Epidermal melanocyte (primary cell): ENCODE measurements around the gene ADCY9.
"Not testable (repeated sequence)": the region's sequence is repeated elsewhere in the genome, so short reads cannot be mapped to it uniquely, and the experiment has no call there.

Experiments
- DNase-seq: peaks from one replicate; pipeline ENCODE4 v3.0.0; 2011; ENCODE audit warnings: low spot score; ENCODE audit not compliant: insufficient read length

Gene ADCY9

DNA sequence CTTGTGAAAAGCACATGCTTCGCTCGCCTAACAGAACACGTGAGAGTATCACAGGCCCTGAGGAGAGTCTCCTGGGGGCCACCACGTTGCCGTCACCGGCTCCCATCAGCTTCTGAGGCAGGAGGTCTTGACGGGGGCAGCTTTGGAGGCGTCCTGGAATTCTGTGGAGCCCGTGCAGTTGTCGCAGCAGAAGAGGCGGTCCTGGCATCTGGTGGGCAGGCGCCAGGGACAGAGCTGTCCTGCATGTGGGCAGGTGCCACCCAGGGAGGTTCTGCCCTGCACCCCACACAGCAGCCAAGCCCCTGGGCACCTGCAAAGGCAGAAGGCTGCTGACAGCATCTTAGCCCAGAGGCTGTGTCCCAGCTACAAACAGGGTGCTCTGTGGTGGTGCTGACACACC lies 136.7 kb downstream of the ADCY9 start:
- no peak for DNase-seq

DNA sequence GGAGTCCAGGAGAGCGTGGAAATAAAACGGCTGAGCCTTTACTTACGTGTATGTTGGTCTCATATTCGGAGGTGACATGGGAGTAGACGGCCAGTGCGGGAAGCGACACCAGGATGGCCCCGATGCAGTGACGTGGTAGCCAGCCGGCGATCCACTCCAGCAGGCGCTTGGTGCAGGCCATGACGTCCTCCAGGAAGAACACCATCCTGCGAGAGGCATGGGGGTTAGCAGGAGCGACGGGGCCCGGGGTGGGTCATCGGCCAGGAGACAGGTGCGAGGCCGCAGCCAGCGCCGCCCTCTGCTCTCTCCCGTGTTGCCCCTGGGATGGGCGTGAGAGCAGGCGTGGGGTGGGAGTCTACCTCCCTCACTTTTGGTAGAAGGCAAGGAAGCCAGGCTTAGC lies 137.2 kb downstream of the ADCY9 start:
- DNase-seq = no peak

DNA sequence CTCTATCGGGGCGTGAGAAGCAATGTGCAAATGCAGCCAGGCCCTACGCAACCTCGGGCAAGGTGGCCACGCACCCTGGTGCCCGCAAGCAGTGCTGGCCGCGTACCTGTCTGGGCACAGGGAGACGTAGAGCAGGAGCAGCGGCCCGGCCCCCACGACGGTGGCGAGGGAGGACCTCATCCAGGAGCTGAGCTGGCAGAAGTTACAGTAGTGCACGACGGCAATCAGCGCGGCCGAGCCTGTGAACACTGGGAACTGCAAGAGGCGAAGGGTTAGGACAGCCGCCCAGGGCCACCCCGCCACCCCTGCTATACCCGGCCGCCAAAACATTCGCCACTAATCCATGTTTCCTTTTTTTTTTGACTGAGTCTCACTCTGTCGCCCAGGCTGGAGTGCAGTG lies 138.9 kb downstream of the ADCY9 start:
- no peak for DNase-seq

DNA sequence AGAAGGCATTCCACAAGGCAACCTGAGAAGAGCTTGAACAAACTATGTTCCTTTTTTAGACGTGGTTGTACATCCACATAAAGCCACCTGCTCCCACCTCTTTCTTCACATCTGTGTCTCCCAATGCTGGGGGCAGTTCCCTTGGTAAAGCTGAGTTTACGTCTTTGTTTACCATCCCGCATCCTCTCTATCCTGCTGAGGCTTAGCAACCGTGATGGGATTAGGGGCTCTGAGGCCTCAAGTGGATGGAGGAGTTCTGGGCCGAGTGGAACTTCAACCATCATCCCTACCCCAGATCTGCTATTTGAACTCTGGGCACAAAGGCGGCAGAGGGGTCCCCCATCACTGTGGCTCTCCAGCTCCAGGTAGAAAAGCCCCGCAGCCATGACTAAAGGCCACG lies 141.5 kb downstream of the ADCY9 start:
- DNase-seq = no peak

DNA sequence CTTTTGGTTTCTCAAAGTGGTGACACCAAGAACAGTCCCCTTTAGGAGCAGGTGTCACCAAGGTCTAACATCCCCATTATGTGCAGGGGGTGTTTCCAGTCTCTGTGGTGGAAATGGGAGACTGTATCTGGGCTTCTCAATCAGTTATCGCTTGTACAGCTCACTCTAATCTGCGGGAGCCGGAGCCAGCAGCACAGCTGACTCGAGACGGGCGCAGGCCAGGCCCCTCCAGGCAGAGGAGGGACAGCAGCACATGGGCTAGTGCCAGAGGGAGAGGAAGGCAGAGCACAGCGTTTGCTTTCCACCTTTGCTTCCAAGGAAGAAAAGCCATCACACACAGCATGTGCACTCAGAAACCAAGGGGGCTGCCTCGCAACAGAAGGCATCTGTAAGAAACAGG lies 144.5 kb downstream of the ADCY9 start:
- DNase-seq = no peak

DNA sequence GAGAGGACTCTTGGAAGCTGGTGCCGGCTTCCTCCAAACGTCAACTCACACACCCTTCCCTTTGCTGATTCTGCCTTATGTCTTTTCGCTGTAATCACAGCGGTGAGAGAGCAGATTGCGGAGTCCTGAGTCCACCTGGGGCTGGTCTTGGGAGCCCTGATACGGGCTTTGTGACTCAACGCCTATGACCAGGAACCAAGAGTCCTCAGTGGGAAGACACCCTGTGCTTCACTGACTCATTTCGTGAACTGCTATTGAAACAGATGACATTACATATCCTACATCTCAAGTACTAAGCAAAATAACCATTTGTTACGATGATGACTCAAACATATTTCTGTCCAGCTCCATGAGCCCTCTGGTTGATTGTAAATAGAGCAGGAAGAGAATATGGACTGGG lies 145.0 kb downstream of the ADCY9 start:
- no peak for DNase-seq

DNA sequence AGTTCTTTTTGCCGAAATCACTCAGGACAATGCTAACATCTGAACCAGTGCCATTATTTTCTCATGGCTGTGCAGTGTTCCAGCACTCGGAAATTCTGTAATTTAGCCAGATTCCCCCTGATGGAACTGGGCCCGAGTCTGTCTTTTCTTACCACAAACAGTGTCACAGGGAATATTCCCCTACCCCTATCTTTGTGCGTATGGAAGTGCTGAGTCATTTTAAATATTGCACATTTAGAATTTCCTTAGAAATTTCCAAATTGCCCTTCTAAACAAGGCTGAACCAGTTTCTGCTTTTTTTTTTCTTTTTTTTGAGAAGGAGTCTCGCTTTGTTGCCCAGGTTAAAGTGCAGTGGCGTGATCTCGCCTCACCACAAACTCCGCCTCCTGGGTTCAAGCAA lies 147.7 kb downstream of the ADCY9 start:
- DNase-seq = no peak

DNA sequence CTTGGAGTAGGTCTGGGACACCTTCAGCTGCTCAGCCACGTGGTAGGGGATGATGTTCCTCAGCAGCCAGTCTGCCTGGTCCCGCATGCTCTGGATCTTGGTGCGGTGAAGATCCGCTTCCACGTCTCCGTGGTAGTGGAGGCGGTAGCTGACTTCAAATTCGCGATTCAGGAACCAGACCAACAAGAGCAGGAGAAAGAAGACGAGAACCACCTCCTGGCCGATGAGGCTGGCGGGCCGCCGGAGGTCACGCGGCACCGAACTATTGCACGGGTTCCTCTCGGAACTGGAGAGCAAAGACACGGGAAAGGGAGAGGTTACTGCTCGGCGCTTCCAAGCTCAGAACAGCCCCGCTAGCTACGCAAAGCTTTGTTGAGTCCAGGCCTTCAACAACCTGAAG lies 149.6 kb downstream of the ADCY9 start:
- no peak for DNase-seq

DNA sequence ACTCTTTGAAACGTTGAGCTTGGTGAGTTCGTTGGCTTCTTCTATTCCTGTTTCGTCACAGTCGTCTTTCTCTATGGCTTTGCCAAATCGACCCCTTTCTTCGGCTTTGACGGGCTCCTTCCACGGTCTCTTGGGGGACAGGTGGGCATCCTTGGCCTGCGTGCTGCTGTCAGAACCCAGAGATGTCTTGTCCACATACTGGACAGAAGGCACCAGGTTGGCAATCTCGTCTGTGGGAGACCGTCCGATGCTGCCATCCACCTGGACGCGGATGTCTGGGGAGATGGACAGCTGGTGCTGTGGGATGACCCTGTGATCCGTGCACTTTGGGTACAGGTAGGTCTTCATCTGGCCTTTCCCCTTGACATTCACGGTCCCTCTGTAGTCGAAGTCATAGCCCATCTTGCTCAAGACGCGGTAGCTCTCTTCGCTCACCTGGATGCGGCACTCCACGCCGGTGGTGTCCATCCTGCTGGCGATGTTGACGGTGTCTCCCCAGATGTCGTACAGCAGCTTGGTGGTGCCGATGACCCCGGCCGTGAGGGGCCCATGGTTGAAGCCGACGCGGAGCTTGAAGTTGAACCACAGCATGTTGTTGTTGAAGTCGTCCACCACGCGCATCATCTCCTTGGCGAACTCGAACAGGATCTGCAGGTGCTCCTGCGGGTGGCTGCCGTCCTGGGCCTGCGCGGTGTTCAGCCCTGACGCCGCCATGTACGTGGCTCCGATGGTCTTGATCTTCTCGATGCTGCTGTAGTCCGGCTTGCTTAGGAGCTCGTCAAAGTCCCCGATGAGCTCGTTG lies 150.3 kb downstream of the ADCY9 start:
- no peak for DNase-seq

DNA sequence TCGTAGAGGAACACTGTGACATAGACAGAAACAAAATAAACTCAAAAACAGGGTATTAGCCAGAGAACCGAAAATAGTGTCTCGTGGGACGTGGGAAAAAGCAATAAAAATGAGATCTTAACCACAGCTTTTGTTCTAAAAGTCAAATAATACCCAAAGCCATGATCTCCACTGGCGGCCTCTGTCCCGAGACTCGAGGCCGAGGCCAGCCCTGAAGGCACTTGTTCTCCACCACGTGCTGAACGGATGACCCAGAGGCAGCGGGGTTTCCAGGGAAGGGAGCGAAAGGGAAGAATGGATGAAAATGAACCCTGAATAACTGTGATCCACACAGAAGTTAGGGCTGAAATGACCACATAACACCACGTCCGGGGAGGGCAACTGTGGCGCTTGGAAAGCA lies 150.9 kb downstream of the ADCY9 start:
- DNase-seq = no peak

DNA sequence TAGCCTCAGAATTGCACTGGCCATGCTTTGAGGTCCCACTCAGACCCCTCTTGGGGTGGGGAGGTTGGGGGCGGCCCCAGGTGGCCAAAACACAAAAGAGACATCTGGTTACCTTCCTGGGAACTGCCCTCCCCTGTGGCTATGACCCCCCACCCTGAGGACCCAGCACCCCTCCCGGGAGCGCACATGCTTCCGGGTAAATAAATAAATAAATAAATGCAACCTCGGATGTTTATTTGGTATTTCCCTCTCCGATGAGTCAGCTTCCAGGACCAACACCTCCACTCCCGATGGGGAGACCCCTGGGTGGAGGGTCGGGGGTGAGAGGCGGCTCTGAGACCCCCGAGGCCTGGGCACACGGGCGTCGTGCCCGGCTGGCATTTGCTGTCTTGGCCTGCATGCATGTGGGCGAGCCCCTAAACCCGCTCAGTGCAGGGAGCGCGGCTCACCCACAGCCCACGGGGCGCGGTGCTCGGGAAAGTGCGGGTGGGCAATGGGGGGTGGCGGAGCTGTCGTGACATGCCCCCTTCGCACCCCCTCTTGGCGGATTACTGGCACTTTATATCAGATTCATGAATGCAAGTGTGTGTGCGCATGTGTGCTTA lies 151.5 kb downstream of the ADCY9 start:
- no peak for DNase-seq

DNA sequence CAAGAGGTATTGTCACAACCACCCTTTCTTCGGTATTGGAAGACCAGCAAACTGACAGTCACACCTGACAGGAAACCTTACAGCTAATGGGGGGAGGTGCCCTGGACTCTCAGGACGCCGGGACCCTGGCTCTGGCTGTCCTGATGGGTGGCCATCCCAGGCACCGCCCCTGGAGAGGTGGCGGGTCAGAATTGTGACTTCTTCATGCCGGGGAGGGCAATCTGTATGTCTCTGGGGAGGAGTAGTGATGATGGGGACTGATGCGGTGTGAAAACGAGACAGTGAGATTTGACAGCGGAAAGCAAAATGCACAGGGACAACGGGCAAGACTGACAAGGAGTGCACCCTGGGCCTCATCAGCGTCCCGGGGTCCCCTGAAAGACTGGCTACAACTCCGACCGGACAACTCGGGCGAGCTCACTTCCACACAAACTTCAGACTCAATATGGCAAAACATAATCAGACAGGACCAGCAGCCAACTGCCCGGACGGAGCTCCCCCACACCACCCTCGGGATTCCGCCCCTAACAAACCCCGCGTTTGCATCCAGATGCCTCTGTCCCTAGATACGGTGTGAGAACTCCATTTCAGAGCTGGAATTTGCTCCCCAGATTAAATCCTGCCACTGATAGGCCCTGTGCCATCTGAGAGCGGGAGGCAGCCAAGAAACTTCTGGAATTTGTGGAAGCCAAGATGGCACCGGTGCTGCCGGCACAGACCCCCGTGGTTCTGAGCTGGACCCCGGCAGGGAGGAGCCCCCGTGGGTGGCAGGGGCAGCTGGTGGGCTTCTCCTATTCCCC lies 152.2 kb downstream of the ADCY9 start:
- no peak for DNase-seq

DNA sequence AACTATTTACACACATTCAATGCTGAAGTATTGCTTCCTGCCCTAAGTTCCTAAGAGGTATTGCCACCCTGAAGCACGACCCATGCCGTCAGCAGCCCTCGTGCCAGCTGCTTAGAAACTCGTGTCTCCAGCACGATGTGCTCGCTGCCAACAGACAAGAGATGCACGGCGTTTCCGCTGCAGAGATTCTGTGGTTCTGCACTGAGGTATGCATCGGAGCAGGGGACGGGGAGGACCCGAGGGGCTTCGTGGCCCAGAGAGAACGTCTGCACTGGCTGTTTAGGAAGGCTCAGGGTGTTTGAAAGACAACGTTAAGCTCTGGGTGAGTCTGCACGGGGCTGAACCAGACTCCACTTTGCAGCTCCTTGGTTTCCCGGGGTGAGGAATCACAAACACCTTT lies 153.0 kb downstream of the ADCY9 start:
- no peak for DNase-seq

DNA sequence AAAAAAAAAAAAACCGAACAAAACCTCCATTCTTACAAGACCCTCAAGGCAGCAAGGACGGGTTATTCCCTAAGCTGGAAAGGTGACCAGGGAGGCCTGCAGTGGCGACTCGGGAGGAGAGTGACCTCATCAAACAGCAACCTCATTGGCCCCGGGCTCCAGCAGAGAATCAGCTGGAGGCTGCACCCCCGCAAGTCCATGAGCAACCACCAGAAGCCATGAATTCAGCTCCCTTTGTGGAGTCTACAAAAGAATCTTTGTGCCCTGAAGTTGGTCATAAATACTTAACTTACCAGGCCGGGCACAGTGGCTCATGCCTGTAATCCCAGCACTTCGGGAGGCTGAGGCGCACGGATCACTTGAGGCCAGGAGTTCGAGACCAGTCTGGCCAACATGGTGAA lies 154.8 kb downstream of the ADCY9 start:
- peak; percentile 68 for DNase-seq

DNA sequence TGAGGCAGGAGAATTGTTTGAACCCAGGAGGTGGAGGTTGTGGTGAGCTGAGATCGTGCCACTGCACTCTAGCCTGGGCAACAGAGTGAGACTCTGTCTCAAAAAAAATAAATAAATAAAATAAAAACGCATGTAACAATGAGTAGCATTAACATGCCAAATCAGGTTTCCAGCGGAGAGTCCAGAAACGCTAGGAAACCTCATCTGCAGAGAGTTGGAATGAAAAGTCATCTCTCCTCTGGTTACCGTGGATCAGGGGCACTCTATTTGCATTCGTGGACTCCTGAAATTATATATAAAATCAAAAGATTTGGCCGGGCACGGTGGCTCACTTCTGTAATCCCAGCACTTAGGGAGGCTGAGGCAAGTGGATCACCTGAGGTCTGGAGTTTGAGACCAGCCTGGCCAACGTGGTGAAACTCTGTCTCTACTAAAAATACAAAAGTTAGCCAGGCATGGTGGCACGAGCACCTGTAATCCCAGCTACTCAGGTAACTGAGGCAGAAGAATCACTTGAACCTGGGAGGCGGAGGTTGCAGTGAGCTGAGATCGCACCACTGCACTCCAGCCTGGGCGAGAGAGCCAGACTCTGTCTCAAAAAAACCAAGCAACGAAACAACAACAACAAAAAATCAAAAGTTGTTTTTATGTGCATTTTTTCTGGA lies 156.2 kb downstream of the ADCY9 start:
- DNase-seq = not testable (repeated sequence)

DNA sequence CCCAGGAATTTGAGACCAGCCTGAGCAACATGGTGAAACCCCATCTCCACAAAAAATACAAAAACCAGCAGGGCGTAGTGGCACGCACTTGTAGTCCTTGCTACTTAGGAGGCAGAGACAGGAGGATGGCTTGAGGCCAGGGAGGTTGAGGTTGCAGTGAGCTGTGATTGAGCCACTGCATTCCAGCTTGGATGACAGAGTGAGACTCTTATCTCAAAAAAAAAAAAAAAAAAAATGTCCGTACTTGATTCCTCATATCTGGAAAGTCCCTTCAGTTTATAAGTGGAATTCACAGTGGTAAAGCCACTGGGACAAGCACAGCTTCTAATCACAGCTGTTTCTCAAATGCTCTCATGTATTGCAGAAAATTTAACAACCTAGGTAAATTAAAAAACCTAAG lies 157.1 kb downstream of the ADCY9 start:
- DNase-seq = no peak

DNA sequence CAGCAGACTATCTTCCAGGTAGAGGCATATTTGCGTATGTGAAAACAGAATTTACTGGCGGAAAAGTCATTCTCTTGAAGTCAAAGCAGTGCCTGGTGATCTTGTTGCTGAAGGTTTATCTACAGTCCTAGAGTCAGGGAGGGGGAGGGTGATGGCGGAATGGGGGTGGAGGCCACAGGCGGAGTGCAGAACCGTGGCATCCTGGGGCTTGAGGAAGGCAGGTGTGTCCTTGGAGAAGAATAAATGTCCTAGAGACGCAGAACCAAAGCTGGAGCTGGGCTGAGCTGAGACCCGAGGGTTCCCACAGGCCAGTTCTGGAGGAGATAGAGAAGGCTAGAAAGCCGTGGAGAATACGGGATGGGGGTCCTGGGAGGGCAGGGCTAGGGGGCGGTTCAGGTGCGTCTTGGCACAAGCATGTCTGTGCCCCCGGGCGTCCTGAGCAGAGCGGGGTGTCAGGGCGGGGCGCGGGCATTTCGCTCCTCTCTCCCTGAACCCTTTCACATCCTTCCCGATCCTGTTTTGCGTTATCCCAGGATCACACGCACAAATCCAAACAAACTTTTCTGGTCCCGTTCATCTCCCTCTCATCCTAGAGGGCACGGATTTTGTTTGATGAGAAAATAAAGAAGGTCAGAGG lies 158.8 kb downstream of the ADCY9 start:
- DNase-seq = no peak

DNA sequence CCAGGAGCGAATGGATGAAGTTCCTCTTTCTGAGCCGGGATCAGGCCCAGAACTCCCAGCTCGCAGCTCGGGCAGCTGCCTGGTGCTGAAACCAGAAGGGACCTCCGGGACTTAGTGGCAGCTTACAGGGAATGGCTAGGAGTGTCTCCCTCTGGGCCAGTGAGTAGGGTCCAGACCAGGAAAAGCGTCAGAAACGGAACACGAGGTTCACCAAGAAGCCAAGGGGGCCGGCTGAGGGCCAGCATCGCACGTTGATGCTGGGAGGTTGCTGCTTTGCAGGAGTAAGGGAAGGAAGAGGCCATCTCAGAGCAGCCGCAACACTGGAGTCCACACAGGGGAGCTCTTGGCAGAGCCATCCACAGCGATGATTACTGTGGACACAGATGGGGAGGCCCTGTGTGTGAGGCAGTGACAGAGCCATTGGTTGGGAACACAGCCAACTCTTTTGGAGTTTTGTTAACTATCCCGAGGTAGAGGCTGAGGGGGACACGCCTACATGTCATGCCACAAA lies 161.8 kb downstream of the ADCY9 start:
- no peak for DNase-seq

DNA sequence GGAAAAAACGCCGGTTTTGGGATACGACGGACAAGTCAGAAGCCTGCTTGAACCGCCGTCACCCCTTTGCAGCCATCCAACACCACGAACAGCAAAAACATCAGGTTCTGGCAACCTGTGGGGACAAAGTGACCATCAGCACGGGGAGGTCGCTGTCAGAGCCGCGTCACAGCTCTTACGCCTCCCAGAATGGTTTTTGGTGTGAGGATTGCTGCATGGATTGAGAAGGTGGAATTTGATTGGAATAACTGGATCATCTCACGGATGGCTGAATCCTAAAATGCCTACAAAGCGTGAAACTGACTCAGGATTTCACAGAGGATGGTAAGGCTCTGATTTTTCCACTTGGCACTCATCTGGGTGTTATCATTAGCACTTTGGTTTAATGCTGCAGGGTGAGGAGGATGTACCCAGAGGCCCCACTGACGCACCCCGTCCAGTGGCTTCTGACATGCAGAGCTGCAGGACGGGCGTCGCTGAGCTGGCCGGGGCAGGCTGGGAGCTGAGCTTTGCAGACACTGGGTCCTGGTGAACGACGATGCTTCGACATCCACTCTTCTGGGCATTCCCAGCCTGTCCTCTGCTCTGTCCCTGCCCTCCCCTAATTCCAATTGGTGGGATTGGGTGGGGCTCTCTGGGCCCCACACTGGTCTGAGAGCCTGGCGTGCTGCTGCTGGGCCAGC lies 162.4 kb downstream of the ADCY9 start:
- DNase-seq = no peak

DNA sequence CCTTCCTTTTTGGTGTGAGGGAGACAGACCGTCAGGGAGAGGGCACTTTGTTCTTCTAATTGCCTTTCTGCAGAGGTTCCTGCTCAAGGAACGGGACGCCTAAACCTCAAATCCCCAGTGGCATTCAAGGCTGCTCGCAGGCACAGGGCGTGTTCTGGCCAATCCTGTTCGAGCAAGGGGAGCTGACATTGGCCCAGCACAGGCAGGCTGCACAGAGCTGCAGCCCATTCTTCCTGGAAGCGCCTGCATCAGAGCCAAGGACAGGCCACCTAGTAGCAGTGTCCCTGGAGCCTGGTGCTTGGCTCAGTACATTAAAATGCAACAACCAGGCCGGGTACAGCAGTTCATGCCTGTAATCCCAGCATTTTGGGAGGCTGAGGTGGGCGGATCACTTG lies 163.5 kb downstream of the ADCY9 start:
- no peak for DNase-seq
